Smooth muscle cell (in vitro differentiated cells): ENCODE data around the gene PLCB1. TPM values are rescaled to one million over a fixed set of nuclear protein-coding genes. Genes with fewer than 3 reads are reported as not detected.

Source experiments
- DNase-seq: peaks from one replicate; lab custom pipeline; 2025; ENCODE audit not compliant: unreplicated experiment; lab: John Stamatoyannopoulos, UW
- H2AFZ ChIP-seq: fragments of 200-600 bp; sonication (generic); 2 replicates; pipeline ENCODE4 v1.6.0; 2016; ENCODE audit warnings: antibody characterized with exemption, low read depth, mild to moderate bottlenecking
- H3F3A ChIP-seq: fragments of 200-600 bp; sonication (generic); 2 replicates; pipeline ENCODE4 v1.6.0; 2017; ENCODE audit warnings: antibody characterized with exemption, low read depth
- H3K27ac ChIP-seq: fragments of 200-600 bp; sonication (generic); 2 replicates; pipeline ENCODE4 v1.5.1; 2016; ENCODE audit warnings: low read depth, mild to moderate bottlenecking
- H3K27me3 ChIP-seq: fragments of 200-600 bp; sonication (generic); 2 replicates; pipeline ENCODE4 v1.6.1; 2016; ENCODE audit warnings: low read depth, mild to moderate bottlenecking
- H3K36me3 ChIP-seq: fragments of 200-600 bp; sonication (generic); 2 replicates; pipeline ENCODE4 v1.5.1; 2016; ENCODE audit warnings: low read depth
- H3K4me1 ChIP-seq: fragments of 200-600 bp; sonication (generic); 2 replicates; pipeline ENCODE4 v1.5.1; 2016; ENCODE audit warnings: low read depth
- H3K4me2 ChIP-seq: fragments of 200-600 bp; sonication (generic); 2 replicates; pipeline ENCODE4 v1.6.0; 2016; ENCODE audit warnings: mild to moderate bottlenecking
- H3K4me3 ChIP-seq: fragments of 200-600 bp; sonication (generic); 2 replicates; pipeline ENCODE4 v1.5.1; 2016; ENCODE audit warnings: mild to moderate bottlenecking
- H3K79me2 ChIP-seq: fragments of 200-600 bp; sonication (generic); 2 replicates; pipeline ENCODE4 v1.6.0; 2016; ENCODE audit warnings: low read depth, mild to moderate bottlenecking
- H3K9ac ChIP-seq: fragments of 200-600 bp; sonication (generic); 2 replicates; pipeline ENCODE4 v1.6.0; 2016; ENCODE audit warnings: low read depth
- H3K9me3 ChIP-seq: fragments of 200-600 bp; sonication (generic); replicated peaks from 2 replicates; pipeline ENCODE4 v1.5.1; 2016; ENCODE audit warnings: low read depth
- H4K20me1 ChIP-seq: fragments of 200-600 bp; sonication (generic); 2 replicates; pipeline ENCODE4 v1.6.0; 2016; ENCODE audit warnings: low read depth
- WGBS: methylation state at CpG from one replicate; pipeline ENCODE4 v1.1.7; 2016; ENCODE audit warnings: low lambda C conversion rate; 5-methylcytosine and 5-hydroxymethylcytosine counted together
- polyA plus RNA-seq: library from polyadenylated mRNA; unstranded; fragments of >200 nt; fragmentation: Nextera tagmentation; extraction: Ambion mirVana; gene quantifications from 2 replicates; pipeline ENCODE4 v1.2.1, GENCODE V29; 2016
- total RNA-seq: library from RNA; depleted of rRNA; stranded (reverse); fragments of >200 nt; gene quantifications from 2 replicates; pipeline ENCODE4 v1.2.3, GENCODE V29; 2014
- TF ChIP-seq, protein P1 (sequence below): fragments of 200-600 bp; sonication (generic); IDR thresholded peaks from 2 replicates; pipeline ENCODE4 v1.5.1; 2017; ENCODE audit warnings: borderline replicate concordance, mild to moderate bottlenecking, antibody characterized with exemption; ENCODE audit not compliant: insufficient read depth, poor library complexity, severe bottlenecking

PLCB1 gene
- total and polyA plus RNA-seq, 2 experiments from 2014 or later = 4.7 to 25.3 TPM

DNA sequence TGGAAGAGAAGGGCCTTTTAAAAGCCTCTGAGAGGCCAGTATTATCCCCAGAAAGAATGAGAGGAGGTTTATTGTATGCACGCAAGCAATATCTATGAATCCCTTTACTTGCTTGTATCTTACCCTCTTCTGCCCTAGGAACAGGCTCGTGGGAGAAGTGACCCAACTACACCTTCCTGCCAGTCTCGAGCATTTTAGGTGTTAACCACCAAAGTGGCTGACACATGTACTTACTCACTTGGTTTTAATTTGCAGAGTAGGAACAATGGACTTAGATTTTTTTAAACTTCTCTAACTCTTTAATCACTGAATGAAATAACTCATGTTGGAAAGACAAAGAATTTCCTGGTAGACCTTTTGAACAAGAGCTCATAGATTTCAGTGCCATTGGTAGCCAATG lies 296.9 kb downstream of the PLCB1 start:
- peaks cover 15% of the 10 kb centered on the region for H3K4me1 ChIP-seq
- 94% methylated on average over 3 of the region's 3 CpGs for WGBS
- no peaks in the 10 kb centered on the region for H3K27me3 ChIP-seq
- no peaks in the 10 kb centered on the region for H3K79me2 ChIP-seq
- H3K4me3 ChIP-seq = no peak overlapping the region
- DNase-seq = no peak
- TF ChIP-seq, protein P1, sequence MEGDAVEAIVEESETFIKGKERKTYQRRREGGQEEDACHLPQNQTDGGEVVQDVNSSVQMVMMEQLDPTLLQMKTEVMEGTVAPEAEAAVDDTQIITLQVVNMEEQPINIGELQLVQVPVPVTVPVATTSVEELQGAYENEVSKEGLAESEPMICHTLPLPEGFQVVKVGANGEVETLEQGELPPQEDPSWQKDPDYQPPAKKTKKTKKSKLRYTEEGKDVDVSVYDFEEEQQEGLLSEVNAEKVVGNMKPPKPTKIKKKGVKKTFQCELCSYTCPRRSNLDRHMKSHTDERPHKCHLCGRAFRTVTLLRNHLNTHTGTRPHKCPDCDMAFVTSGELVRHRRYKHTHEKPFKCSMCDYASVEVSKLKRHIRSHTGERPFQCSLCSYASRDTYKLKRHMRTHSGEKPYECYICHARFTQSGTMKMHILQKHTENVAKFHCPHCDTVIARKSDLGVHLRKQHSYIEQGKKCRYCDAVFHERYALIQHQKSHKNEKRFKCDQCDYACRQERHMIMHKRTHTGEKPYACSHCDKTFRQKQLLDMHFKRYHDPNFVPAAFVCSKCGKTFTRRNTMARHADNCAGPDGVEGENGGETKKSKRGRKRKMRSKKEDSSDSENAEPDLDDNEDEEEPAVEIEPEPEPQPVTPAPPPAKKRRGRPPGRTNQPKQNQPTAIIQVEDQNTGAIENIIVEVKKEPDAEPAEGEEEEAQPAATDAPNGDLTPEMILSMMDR = no peak
- no peaks in the 10 kb centered on the region for H4K20me1 ChIP-seq
- no peaks in the 10 kb centered on the region for H3K36me3 ChIP-seq
- no peak overlapping the region for H3K9ac ChIP-seq
- H3K9me3 ChIP-seq = no peaks in the 10 kb centered on the region
- H3K27ac ChIP-seq = no peak overlapping the region
- H3F3A ChIP-seq = peaks cover 11% of the 10 kb centered on the region
- no peak overlapping the region for H2AFZ ChIP-seq
- H3K4me2 ChIP-seq = no peak overlapping the region

GRCh38 chr20:8431538-8432434 lies 299.7 kb downstream of the PLCB1 start:
- no peaks in the 10 kb centered on the region for H3K9me3 ChIP-seq
- no peaks in the 10 kb centered on the region for H3K79me2 ChIP-seq
- 51% methylated on average over 11 of the region's 11 CpGs for WGBS
- H3K4me1 ChIP-seq = peaks cover 13% of the 10 kb centered on the region
- H4K20me1 ChIP-seq = no peaks in the 10 kb centered on the region
- H3K36me3 ChIP-seq = no peaks in the 10 kb centered on the region
- H2AFZ ChIP-seq = peak overlapping the region; percentile 26
- H3F3A ChIP-seq = peaks cover 11% of the 10 kb centered on the region
- H3K4me2 ChIP-seq = peak overlapping the region; percentile 54
- TF ChIP-seq, protein P1 = no peak
- peak overlapping the region; percentile 30 for H3K27ac ChIP-seq
- no peak overlapping the region for H3K4me3 ChIP-seq
- no peak for DNase-seq
- H3K27me3 ChIP-seq = no peaks in the 10 kb centered on the region
- H3K9ac ChIP-seq = no peak overlapping the region

DNA sequence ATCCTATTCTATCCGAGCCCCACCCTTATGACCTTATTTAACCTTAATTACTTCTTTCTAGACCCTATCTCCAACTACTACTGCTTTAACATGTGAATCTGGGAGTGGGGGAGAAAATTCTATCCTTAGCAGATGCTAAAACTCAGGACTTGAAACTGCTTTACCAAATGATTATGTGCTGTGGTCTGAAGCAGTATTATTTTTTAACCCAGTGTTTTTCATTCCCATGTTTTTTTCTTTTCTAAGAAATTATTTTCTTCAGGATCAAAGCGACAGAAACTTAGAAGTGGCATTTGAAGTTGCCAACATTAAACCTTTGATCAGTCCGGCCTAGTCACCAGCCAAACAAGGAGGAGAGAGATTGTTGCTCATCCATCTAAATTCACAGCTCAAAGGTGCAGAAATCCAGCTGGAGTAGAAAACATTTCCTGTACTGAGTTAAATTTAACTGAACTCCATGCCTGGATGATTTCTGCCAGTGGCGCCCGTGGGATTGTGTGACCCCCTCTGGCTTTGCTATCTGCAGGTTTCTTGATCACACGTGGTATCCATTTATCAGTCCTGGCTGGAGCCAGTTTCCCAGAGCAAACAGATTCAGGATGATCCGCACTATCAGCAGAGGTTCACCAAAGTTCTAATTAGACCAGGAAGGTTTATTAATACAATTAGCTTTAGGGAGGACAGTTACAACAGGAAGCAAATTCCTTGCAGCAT lies 300.5 kb downstream of the PLCB1 start:
- Histone ChIP-seq H3K36me3 (no peaks in the 10 kb centered on the region), H3K4me2 (peak overlapping the region; percentile 54), H3K9me3 (no peaks in the 10 kb centered on the region), H3F3A (peaks cover 11% of the 10 kb centered on the region), H2AFZ (peak overlapping the region; percentile 70), H3K79me2 (no peaks in the 10 kb centered on the region), H3K27ac (peak overlapping the region; percentile 30), H3K4me1 (peaks cover 13% of the 10 kb centered on the region), H3K9ac (no peak overlapping the region), H4K20me1 (no peaks in the 10 kb centered on the region), H3K4me3 (no peak overlapping the region), H3K27me3 (no peaks in the 10 kb centered on the region)
- WGBS = 57% methylated on average over 7 of the region's 7 CpGs
- no peak for DNase-seq
- TF ChIP-seq, protein P1 = no peak
